Measurements from ENCODE around the gene NT5DC2.

The NT5DC2 gene

DNA sequence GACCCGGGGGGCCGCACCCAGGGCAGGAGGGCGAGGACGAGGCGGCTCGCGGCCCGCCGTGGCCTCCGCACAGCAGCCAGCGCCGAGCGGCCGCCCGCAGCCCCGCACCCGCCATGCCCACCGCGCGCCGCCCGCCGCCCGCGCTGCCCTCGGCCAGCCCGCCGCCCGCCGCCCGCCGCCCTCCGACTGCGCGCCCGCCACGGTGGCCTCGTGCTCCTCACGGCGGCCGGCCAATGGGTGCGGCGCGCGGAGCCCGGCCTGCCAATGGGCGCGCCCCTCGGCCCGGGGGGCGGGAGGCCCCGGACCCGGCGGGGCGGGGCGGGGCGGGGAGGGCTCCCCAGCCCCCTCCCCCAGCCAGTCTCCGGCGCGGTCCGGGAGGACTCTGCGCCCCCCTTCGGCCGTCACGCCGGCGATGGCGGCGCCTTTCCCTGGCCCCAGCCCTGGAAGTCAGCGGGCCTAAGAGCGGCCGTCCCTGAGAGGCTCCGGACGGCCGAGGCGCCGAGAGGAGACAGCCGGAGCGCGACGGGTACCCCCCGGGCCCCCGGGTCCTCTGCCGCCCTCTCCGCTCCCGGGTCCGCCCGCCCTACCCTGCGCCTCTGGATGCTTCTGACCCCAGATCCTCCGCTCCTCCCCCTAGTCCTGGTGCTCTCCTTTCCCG lies at the start of gene NT5DC2:
Gene NT5DC2 (minus strand): TSS at position 235 of the 658 bp plus-strand sequence. CDS start 120 bp downstream, at position 115.
- H3K4me3 ChIP-seq (ENCODE audit: severe bottlenecking) = peak within 1 kb of the TSS; percentile 88
- TF ChIP-seq, protein P1, sequence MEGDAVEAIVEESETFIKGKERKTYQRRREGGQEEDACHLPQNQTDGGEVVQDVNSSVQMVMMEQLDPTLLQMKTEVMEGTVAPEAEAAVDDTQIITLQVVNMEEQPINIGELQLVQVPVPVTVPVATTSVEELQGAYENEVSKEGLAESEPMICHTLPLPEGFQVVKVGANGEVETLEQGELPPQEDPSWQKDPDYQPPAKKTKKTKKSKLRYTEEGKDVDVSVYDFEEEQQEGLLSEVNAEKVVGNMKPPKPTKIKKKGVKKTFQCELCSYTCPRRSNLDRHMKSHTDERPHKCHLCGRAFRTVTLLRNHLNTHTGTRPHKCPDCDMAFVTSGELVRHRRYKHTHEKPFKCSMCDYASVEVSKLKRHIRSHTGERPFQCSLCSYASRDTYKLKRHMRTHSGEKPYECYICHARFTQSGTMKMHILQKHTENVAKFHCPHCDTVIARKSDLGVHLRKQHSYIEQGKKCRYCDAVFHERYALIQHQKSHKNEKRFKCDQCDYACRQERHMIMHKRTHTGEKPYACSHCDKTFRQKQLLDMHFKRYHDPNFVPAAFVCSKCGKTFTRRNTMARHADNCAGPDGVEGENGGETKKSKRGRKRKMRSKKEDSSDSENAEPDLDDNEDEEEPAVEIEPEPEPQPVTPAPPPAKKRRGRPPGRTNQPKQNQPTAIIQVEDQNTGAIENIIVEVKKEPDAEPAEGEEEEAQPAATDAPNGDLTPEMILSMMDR (IDR thresholded peaks at IDR 0.05; ENCODE audit: poor library complexity, severe bottlenecking) = peak; percentile 19
- peaks cover 4% of the 10 kb centered on the region for H3K36me3 ChIP-seq (ENCODE audit: low read depth)
- peak within 1 kb of the TSS; percentile 73 for H3K27ac ChIP-seq (ENCODE audit: poor library complexity, severe bottlenecking)
- peaks cover 18% of the 10 kb centered on the region for H3K4me1 ChIP-seq (ENCODE audit: insufficient read depth, poor library complexity, severe bottlenecking)
- peak; percentile 28 for ATAC-seq (ENCODE audit: low read depth)
- no peaks in the 10 kb centered on the region for H3K27me3 ChIP-seq (ENCODE audit: insufficient read depth, poor library complexity, severe bottlenecking)
- no peaks in the 10 kb centered on the region for H3K9me3 ChIP-seq (ENCODE audit: severe bottlenecking)
- DNase-seq (ENCODE audit: low spot score) = no peak

DNA sequence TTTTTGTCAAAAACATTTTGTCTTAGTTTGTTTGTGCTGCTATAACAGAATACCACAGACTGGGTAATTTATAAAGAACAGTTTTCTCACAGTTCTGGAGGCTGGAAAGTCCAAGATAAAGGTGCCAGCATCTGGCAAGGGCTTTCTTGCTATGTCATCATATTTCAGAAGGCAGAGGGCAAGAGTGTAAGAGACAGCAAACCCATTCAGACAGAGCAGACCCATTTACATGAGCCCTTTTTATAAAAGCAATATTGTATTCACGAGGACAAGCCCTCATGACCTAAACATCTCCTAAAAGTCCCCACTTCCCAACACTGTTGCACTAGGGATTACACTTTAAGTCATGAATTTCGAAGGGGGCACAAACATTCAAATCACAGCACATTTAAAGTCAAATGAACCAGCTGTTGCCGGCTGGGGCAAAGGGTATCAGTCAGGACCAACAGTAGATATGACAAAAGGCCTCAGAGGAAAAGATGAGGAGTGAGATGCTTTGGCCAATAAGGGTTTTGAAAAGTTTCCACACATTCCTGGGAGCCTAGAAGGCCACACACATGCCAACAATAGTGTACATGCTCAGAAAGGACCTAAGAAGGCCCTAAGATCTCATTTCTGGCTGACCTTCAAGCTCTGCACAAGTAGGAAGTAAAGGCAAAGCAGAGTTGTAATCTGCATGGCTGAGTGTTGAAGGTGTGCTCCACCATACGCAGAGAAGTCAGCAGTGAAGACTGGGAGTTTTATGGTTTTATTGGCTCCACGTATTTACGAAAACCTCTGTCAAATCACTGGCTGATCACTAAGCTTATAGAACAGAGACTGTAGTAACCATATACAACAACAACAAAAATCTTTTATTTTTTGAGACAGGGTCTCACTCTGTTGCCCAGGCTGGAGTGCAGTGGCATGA lies 40.7 kb upstream of the NT5DC2 start:
- Histone ChIP-seq H3K4me3 (ENCODE audit: severe bottlenecking) (no peak overlapping the region), H3K36me3 (ENCODE audit: low read depth) (peaks cover 34% of the 10 kb centered on the region), H3K27ac (ENCODE audit: poor library complexity, severe bottlenecking) (no peak overlapping the region), H3K27me3 (ENCODE audit: insufficient read depth, poor library complexity, severe bottlenecking) (no peaks in the 10 kb centered on the region), H3K4me1 (ENCODE audit: insufficient read depth, poor library complexity, severe bottlenecking) (peaks cover 6% of the 10 kb centered on the region), H3K9me3 (ENCODE audit: severe bottlenecking) (no peaks in the 10 kb centered on the region)
- DNase-seq (ENCODE audit: low spot score) (no peak), ATAC-seq (ENCODE audit: low read depth) (no peak)
- TF ChIP-seq, protein P1 (IDR thresholded peaks at IDR 0.05; ENCODE audit: poor library complexity, severe bottlenecking) = no peak

DNA sequence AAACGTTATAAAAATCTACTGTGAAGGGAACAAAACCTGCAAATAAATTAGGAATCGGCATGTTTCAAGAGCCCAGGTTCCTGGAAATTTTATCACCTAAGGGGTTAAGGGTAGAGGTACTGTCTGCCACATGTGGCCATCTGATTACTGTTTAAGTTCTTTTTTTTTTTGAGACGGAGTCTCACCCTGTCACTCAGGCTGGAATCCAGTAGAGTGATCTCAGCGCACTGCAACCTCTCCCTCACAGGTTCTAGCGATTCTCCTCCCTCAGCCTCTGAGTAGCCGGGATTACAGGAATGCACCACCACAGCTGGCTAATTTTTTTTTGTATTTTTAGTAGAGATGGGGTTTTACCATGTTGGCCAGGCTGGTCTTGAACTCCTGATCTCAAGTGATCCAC lies 38.6 kb upstream of the NT5DC2 start:
- Histone ChIP-seq H3K9me3 (ENCODE audit: severe bottlenecking) (no peaks in the 10 kb centered on the region), H3K36me3 (ENCODE audit: low read depth) (peaks cover 22% of the 10 kb centered on the region), H3K27me3 (ENCODE audit: insufficient read depth, poor library complexity, severe bottlenecking) (no peaks in the 10 kb centered on the region), H3K27ac (ENCODE audit: poor library complexity, severe bottlenecking) (no peak overlapping the region), H3K4me1 (ENCODE audit: insufficient read depth, poor library complexity, severe bottlenecking) (peaks cover 6% of the 10 kb centered on the region), H3K4me3 (ENCODE audit: severe bottlenecking) (no peak overlapping the region)
- TF ChIP-seq, protein P1 (IDR thresholded peaks at IDR 0.05; ENCODE audit: poor library complexity, severe bottlenecking) = no peak
- ATAC-seq (ENCODE audit: low read depth) (no peak), DNase-seq (ENCODE audit: low spot score) (no peak)

DNA sequence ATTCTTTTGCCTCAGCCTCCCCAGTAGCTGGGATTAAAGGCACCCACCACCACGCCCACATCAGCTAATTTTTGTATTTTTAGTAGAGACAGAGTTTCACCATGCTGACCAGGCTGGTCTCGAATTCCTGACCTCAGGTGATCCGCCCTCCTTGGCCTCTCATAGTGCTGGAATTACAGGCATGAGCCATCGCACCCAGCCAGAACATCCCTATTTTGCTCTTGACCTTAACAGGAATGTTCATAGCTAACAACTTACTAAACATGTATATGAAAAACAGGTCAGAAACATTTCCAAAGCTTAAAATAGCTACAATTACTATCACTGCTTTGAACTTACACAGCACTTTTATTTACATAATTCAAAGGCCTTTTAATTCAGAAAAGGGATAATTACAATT lies 36.4 kb upstream of the NT5DC2 start:
- TF ChIP-seq, protein P1 (IDR thresholded peaks at IDR 0.05; ENCODE audit: poor library complexity, severe bottlenecking) = no peak

More for the DNA sequence above, 36.4 kb upstream of the NT5DC2 start:
- Histone ChIP-seq H3K9me3 (ENCODE audit: severe bottlenecking) (no peaks in the 10 kb centered on the region), H3K4me3 (ENCODE audit: severe bottlenecking) (no peak overlapping the region), H3K4me1 (ENCODE audit: insufficient read depth, poor library complexity, severe bottlenecking) (peaks cover 6% of the 10 kb centered on the region), H3K36me3 (ENCODE audit: low read depth) (peaks cover 12% of the 10 kb centered on the region), H3K27me3 (ENCODE audit: insufficient read depth, poor library complexity, severe bottlenecking) (no peaks in the 10 kb centered on the region), H3K27ac (ENCODE audit: poor library complexity, severe bottlenecking) (no peak overlapping the region)
- DNase-seq (ENCODE audit: low spot score) (no peak), ATAC-seq (ENCODE audit: low read depth) (0 out of 3 replicates have a peak, but pooled peaks have one; percentile 14)
